Activated CD4-positive, alpha-beta T cell treated with anti-CD3 and anti-CD28 coated beads, Interleukin-2, amount 10 ng/mL, durations not matched to agents 7 days and 5 days (primary cell): ENCODE measurements around the gene PDHA2. TPM values are rescaled to one million over a fixed set of nuclear protein-coding genes. Genes with fewer than 3 reads are reported as not detected.
"Not testable (repeated sequence)": the region's sequence is repeated elsewhere in the genome, so short reads cannot be mapped to it uniquely, and the experiment has no call there.

Source experiments
- CTCF ChIA-PET: fragments of 350-600 bp; sonication (Branson Sonifier 250); formaldehyde crosslinking; loops from one replicate; lab custom pipeline; 2021; ENCODE audit warnings: antibody characterized with exemption; lab: Charles Lee
- POLR2A ChIA-PET: fragments of 350-600 bp; sonication (Branson Sonifier 250); formaldehyde crosslinking; loops from one replicate; lab custom pipeline; 2021; ENCODE audit warnings: antibody characterized with exemption; lab: Charles Lee
- DNase-seq: peaks from one replicate; pipeline ENCODE4 v3.0.0-alpha.2; 2020
- H3K27ac Mint-ChIP-seq: one replicate; pipeline ENCODE4 v1.8.0; 2021; ENCODE audit warnings: mild to moderate bottlenecking, moderate library complexity, mixed read lengths
- H3K27me3 Mint-ChIP-seq: one replicate; pipeline ENCODE4 v1.8.0; 2021; ENCODE audit warnings: mixed read lengths
- H3K36me3 Mint-ChIP-seq: one replicate; pipeline ENCODE4 v1.8.0; 2021; ENCODE audit warnings: low read depth, mixed read lengths
- H3K4me1 Mint-ChIP-seq: one replicate; pipeline ENCODE4 v1.8.0; 2021; ENCODE audit warnings: mixed read lengths
- H3K4me3 Mint-ChIP-seq: one replicate; pipeline ENCODE4 v1.8.0; 2021; ENCODE audit warnings: mild to moderate bottlenecking, moderate library complexity, mixed read lengths
- H3K9me3 Mint-ChIP-seq: one replicate; pipeline ENCODE4 v1.8.0; 2021; ENCODE audit warnings: mixed read lengths
- total RNA-seq, 2 experiments: library from RNA; stranded (reverse); gene quantifications; one replicate each; pipeline ENCODE4 v1.2.3, GENCODE V29; 2021

Gene PDHA2
- total RNA-seq, 2 experiments from 2014 or later: not detected

DNA sequence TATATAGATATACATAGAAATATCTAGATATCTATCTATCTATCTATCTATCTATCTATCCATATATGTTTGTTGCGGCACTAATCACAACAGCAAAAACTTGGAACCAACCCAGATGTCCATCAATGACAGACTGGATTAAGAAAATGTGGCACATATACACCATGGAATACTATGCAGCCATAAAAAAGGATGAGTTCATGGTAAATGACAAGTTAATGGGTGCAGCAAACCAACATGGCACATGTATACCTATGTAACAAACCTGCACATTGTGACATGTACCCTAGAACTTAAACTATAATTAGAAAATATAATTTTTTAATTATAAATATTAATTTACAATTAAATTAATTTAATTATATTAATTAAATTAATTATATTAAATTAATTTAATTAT is 29.5 kb downstream of the PDHA2 start:
- CTCF ChIA-PET, H3K36me3 Mint-ChIP-seq: not testable (repeated sequence)

DNA sequence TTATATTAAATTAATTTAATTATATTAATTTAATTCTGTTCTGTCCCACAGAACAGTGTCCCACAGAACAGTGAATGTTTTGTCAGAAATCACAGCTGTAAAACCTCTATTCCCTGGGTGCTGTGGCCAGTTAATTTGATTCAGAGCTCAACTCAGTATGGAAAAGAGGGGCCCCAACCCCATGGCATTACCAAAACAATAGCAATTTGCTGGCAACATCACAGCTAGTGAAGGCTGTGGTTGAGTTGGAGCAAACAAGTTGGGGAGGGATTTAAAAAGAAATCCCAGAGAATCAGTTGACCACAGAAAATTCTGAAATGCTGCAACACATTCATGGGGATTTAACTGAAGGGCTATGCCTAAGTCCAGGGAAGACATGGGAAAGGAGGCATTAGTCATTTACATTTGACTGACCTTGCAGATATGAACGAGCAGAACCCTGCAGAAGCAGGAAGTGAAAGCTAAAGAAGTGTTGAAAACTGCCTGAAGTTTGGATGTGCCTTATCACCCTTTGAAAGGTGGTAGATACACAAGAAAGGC is 30.1 kb downstream of the PDHA2 start:
- Mint-ChIP-seq H3K4me1 (no peaks in the 10 kb centered on the region), H3K27me3 (no peaks in the 10 kb centered on the region), H3K36me3 (no peaks in the 10 kb centered on the region), H3K9me3 (peaks cover 7% of the 10 kb centered on the region), H3K4me3 (no peak overlapping the region), H3K27ac (no peak overlapping the region)
- ChIA-PET POLR2A (no interaction called here), CTCF (no interaction called here)
- no peak for DNase-seq

More for the DNA sequence above, 29.5 kb downstream of the PDHA2 start:
- POLR2A ChIA-PET, H3K9me3 Mint-ChIP-seq, H3K27ac Mint-ChIP-seq, H3K4me1 Mint-ChIP-seq, H3K27me3 Mint-ChIP-seq, H3K4me3 Mint-ChIP-seq, DNase-seq: not testable (repeated sequence)

DNA sequence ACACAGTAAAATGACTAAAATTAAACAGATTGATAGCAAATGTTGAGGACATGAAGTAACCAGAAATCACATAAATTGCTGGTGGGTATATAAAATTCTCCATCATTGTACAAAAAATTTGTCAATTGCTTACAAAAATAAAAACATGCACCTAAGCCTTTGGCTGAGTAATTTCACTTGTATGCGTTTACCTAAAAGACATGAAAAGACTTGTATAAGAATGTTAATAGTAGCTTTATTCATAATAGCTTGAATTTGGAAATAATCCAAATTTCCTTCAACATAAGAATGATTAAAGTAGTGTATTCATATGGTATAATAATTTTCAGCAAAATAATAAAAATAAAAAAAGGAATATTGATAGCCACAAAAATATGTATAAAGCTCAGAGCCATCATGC is 37.7 kb downstream of the PDHA2 start:
- no peak overlapping the region for H3K4me3 Mint-ChIP-seq
- POLR2A ChIA-PET: no interaction called here
- H3K27me3 Mint-ChIP-seq: no peaks in the 10 kb centered on the region

DNA sequence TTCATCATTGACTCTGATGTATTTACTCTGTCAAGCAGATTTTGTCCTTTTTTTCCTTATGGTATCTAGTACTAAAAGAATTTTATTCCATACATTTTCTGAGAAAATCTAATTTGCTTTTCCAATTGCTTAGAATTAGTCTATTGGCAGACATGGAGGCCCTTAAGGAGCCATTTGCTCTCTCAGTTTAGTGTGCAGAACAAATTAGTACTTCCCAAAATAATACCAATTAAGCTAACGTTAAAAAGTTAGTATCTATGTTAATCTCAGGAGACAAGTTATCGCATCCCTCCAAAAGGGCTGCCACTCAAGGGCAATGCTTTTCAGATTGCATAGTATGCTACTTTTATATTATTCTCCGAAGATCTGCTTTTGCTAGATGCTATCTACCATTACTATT is 47.7 kb downstream of the PDHA2 start:
- Mint-ChIP-seq H3K27ac (no peak overlapping the region), H3K4me3 (no peak overlapping the region), H3K4me1 (no peaks in the 10 kb centered on the region), H3K36me3 (no peaks in the 10 kb centered on the region), H3K27me3 (no peaks in the 10 kb centered on the region), H3K9me3 (peaks cover 6% of the 10 kb centered on the region)
- ChIA-PET CTCF (no interaction called here), POLR2A (no interaction called here)
- DNase-seq: no peak

More for the DNA sequence above, 37.7 kb downstream of the PDHA2 start:
- Mint-ChIP-seq H3K36me3 (no peaks in the 10 kb centered on the region), H3K9me3 (no peaks in the 10 kb centered on the region), H3K4me1 (no peaks in the 10 kb centered on the region), H3K27ac (no peak overlapping the region)
- no peak for DNase-seq
- CTCF ChIA-PET: no interaction called here

DNA sequence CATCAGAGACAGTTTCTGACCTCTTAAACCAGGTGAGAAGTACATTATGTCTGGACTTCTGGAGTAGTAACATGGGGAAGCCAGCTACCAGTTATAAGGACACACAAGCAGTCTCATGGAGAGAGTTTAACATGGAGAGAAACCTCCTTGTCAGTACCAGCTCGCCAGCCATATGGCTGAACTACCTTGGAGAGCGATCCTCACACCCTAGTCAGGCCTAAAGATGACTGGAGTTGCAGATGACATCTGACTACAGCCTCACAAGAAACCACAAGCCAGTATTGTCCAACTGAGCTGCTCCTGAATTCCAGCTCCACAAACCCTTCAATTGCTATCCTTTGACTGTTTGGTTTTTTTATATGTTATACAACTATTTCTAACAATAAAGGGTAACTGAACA is 49.8 kb downstream of the PDHA2 start:
- no peaks in the 10 kb centered on the region for H3K4me1 Mint-ChIP-seq
- no peaks in the 10 kb centered on the region for H3K27me3 Mint-ChIP-seq
- ChIA-PET CTCF (no interaction called here), POLR2A (no interaction called here)
- no peak for DNase-seq
- peaks cover 2% of the 10 kb centered on the region for H3K9me3 Mint-ChIP-seq
- no peak overlapping the region for H3K27ac Mint-ChIP-seq
- no peak overlapping the region for H3K4me3 Mint-ChIP-seq
- no peaks in the 10 kb centered on the region for H3K36me3 Mint-ChIP-seq
